Eye (tissue), 1 donor: Measurements from ENCODE around the gene CBL.

ENCODE experiments used
- DNase-seq: peaks from one replicate; pipeline ENCODE4 v3.0.0-alpha.2; 2015

Gene CBL

GRCh38 chr11:119350302-119350701 lies 144.2 kb downstream of the CBL start:
- no peak for DNase-seq

GRCh38 chr11:119351232-119351631 lies 145.1 kb downstream of the CBL start:
- no peak for DNase-seq

- peak; percentile 84 for DNase-seq
Measured at GRCh38 chr11:119352857-119353260, 146.7 kb downstream of the CBL start.

- no peak for DNase-seq
Measured at GRCh38 chr11:119355091-119355843, 149.1 kb downstream of the CBL start.

- peak; percentile 97 for DNase-seq
Measured at GRCh38 chr11:119356349-119357031, 150.4 kb downstream of the CBL start.

- no peak for DNase-seq
Measured at GRCh38 chr11:119357074-119357473, 150.9 kb downstream of the CBL start.
